Measurements from ENCODE around the gene ADGRV1.

DNA sequence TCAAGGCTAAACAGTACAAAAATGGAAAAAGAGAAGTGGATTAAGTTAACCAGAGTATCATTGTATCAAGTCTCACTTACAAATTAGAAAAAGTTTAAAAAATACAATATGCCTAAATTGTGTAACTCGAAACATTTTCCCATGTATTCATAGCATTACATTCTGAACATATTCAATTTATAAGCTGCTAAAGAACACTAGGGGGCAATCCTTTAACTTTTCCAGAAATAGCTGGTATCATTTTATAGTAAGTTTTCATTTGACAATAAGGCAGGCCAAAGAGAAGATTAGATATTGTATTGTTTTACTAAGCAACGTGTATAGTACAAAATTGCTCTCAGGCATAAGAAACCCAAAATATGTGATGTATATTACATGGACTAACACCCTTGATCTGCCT lies 234.6 kb downstream of the ADGRV1 start:
- TF ChIP-seq, protein P1, sequence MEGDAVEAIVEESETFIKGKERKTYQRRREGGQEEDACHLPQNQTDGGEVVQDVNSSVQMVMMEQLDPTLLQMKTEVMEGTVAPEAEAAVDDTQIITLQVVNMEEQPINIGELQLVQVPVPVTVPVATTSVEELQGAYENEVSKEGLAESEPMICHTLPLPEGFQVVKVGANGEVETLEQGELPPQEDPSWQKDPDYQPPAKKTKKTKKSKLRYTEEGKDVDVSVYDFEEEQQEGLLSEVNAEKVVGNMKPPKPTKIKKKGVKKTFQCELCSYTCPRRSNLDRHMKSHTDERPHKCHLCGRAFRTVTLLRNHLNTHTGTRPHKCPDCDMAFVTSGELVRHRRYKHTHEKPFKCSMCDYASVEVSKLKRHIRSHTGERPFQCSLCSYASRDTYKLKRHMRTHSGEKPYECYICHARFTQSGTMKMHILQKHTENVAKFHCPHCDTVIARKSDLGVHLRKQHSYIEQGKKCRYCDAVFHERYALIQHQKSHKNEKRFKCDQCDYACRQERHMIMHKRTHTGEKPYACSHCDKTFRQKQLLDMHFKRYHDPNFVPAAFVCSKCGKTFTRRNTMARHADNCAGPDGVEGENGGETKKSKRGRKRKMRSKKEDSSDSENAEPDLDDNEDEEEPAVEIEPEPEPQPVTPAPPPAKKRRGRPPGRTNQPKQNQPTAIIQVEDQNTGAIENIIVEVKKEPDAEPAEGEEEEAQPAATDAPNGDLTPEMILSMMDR (IDR thresholded peaks at IDR 0.05): no peak
- no peak for TF ChIP-seq POLR2A (IDR thresholded peaks at IDR 0.05)
- no peak for TF ChIP-seq EP300 (IDR thresholded peaks at IDR 0.05)

Measured in tibial nerve (tissue), 4 donors.